Neural progenitor cell (in vitro differentiated cells): Measurements from ENCODE around the gene RASSF3.

Experiments
- EZH2 ChIP-seq: fragments of 200-600 bp; sonication (generic); IDR thresholded peaks from 2 replicates; pipeline ENCODE4 v1.6.1; 2017; ENCODE audit warnings: antibody characterized with exemption, mild to moderate bottlenecking, moderate library complexity
- TF ChIP-seq, protein P1 (sequence below): fragments of 200-600 bp; sonication (generic); IDR thresholded peaks from 2 replicates; pipeline ENCODE4 v1.5.1; 2017; ENCODE audit warnings: antibody characterized with exemption, mild to moderate bottlenecking

DNA sequence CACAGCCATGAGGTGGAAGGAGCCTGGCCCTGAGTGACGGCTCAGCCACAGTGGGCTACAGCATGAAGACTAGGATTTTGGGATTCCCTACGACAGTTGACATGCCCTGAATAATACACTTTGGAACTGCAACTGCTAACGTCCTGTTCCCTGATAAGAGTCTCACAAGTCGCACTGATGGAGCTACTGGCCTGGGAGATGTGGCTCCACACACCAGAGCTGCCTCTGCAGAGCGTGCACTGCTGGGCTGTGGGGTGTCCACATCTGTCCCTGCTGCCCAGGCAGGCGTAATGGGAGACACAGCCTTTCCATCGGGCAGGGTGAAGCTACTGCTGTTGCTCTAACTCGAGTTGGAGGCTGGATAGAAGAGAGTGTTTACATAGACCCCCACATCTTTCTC lies 42.7 kb upstream of the RASSF3 start:
- TF ChIP-seq EZH2 = no peak
- TF ChIP-seq, protein P1, sequence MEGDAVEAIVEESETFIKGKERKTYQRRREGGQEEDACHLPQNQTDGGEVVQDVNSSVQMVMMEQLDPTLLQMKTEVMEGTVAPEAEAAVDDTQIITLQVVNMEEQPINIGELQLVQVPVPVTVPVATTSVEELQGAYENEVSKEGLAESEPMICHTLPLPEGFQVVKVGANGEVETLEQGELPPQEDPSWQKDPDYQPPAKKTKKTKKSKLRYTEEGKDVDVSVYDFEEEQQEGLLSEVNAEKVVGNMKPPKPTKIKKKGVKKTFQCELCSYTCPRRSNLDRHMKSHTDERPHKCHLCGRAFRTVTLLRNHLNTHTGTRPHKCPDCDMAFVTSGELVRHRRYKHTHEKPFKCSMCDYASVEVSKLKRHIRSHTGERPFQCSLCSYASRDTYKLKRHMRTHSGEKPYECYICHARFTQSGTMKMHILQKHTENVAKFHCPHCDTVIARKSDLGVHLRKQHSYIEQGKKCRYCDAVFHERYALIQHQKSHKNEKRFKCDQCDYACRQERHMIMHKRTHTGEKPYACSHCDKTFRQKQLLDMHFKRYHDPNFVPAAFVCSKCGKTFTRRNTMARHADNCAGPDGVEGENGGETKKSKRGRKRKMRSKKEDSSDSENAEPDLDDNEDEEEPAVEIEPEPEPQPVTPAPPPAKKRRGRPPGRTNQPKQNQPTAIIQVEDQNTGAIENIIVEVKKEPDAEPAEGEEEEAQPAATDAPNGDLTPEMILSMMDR = no peak
